ENCODE data around the gene HHATL.
A peak's percentile ranks its signal among the peaks of the same experiment; 100 is the strongest.
"Not testable (repeated sequence)": the region's sequence is repeated elsewhere in the genome, so short reads cannot be mapped to it uniquely, and the experiment has no call there.

The HHATL gene

GRCh38 chr3:42733501-42734262 lies 31.1 kb upstream of the HHATL start:
- DNase-seq: peak; percentile 72 to 95

- DNase-seq: peak in 1 of 2 donors; percentile 48
These were observed 30.3 kb upstream of the HHATL start for GRCh38 chr3:42732829-42733459.

- DNase-seq: peak; percentile 90 to 96
These were observed 29.7 kb upstream of the HHATL start for GRCh38 chr3:42732196-42732828.

GRCh38 chr3:42731476-42732195 lies 29.0 kb upstream of the HHATL start:
- no peak for DNase-seq

GRCh38 chr3:42730706-42731420 lies 28.3 kb upstream of the HHATL start:
- DNase-seq: no peak

GRCh38 chr3:42730294-42730693 lies 27.7 kb upstream of the HHATL start:
- DNase-seq: no peak

GRCh38 chr3:42729404-42730145 lies 27.0 kb upstream of the HHATL start:
- no peak for DNase-seq

GRCh38 chr3:42728668-42729364 lies 26.2 kb upstream of the HHATL start:
- no peak for DNase-seq

GRCh38 chr3:42728056-42728455 lies 25.5 kb upstream of the HHATL start:
- peak in 1 of 2 donors; percentile 56 for DNase-seq

GRCh38 chr3:42725454-42725853 lies 22.9 kb upstream of the HHATL start:
- peak; percentile 64 to 73 for DNase-seq

- no peak for DNase-seq
These were observed 20.6 kb upstream of the HHATL start for GRCh38 chr3:42723219-42723618.

- DNase-seq: not testable (repeated sequence)
These were observed 19.8 kb upstream of the HHATL start for GRCh38 chr3:42722442-42722841.

GRCh38 chr3:42721690-42722089 lies 19.1 kb upstream of the HHATL start:
- DNase-seq: peak; percentile 62 to 68

- DNase-seq: no peak
These were observed 17.5 kb upstream of the HHATL start for GRCh38 chr3:42720126-42720525.

- no peak for DNase-seq
These were observed 16.4 kb upstream of the HHATL start for GRCh38 chr3:42719002-42719401.

GRCh38 chr3:42718338-42718737 lies 15.7 kb upstream of the HHATL start:
- no peak for DNase-seq

- no peak for DNase-seq
These were observed 14.7 kb upstream of the HHATL start for GRCh38 chr3:42717306-42717705.

- DNase-seq: no peak
These were observed 11.7 kb upstream of the HHATL start for GRCh38 chr3:42714171-42714852.

- no peak for DNase-seq
These were observed 11.1 kb upstream of the HHATL start for GRCh38 chr3:42713747-42714146.

- DNase-seq: no peak
These were observed 10.2 kb upstream of the HHATL start for GRCh38 chr3:42712688-42713372.
